GM21367 (cell line): ENCODE measurements around the gene GABBR2.
"Not testable (repeated sequence)": the region's sequence is repeated elsewhere in the genome, so short reads cannot be mapped to it uniquely, and the experiment has no call there.

ENCODE experiments used
- ATAC-seq: cut with Tn5 transposase; IDR thresholded peaks from one replicate; pipeline ENCODE4 v1.9.1; 2021; ENCODE audit not compliant: unreplicated experiment

The GABBR2 gene

DNA sequence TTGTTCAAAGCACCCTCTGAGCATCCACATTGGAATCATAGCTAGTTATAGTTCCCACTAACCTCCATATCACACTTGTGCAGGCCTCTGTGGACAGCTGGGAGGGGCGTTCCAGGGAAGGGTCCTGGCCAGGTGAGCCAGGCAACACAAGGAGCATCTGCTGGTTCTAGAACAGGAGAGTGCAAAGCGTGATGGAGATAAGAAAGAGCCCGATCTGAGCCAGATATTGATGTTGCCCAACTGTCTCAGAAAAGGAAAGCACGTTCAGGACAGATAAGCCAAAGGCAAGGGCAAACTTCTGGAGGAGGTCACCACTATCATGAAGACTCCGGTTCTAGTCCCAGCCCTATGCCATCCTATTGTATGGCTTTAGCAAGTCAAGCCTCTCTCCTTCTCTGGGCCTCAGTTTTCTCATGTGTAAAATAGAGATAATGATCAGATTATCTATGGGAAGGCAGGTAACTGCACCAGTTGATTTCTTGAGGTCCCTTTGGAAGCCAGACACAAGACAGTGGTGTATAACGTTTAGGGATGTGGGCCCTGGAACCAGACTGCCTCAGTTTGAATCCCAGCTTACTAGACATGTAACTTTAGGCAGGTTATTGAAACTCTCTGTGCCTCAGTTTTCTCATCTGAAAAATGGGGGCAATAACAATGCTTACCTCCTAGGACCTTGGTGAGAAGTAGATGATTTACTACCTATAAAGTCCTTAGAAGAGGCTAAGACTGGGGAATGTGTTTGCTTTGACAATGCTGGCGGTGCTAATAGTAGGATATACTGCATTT, 19.8 kb downstream of the GABBR2 start:
- ATAC-seq, result no peak

GRCh38 chr9:98687911-98688310, 20.8 kb downstream of the GABBR2 start:
- ATAC-seq, result no peak

- ATAC-seq, result no peak
Observed at GRCh38 chr9:98686961-98687855, 21.5 kb downstream of the GABBR2 start.

GRCh38 chr9:98684816-98685215, 23.9 kb downstream of the GABBR2 start:
- not testable (repeated sequence) for ATAC-seq

GRCh38 chr9:98678244-98678842, 30.4 kb downstream of the GABBR2 start:
- ATAC-seq, result no peak

DNA sequence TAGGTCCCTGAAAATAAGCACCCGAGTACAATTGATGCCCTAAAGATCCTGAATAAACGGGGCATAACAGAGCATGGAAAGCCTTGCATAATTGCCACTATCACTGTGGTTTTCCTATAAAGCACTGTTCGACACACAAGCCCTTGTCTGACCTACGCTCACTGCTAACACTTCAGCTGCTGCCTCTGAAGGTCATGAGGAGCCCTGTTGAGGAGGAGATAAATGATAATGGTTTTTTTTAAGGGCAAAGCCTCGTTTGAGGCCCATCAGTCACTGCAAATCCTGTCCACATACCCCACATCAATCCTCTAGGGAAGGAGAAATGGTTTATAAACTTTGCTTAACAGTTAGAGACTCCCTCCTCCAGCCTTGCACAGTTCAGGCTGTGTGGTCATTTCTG, 35.1 kb downstream of the GABBR2 start:
- ATAC-seq, result no peak

GRCh38 chr9:98667005-98667640, 41.6 kb downstream of the GABBR2 start:
- no peak for ATAC-seq

GRCh38 chr9:98665501-98665900, 43.2 kb downstream of the GABBR2 start:
- no peak for ATAC-seq

DNA sequence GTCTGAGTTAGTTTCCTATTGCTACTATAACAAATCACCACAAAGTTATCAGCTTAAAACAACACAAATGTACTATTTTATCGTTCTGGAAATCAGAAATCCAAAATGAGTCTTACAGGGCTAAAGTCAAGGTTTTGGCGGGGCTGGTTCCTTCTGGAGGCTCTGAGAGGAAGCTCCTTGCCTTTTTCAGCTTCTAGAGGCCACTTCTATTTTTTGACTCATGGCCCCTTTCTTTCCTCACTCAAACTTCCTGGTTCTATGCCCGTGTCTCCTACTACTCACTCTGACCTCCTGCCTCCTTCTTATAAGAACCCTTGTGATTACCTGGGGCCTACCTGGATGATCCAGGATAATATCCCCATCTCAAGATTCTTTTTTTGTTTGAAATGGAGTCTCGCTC, 48.2 kb downstream of the GABBR2 start:
- ATAC-seq, result no peak

GRCh38 chr9:98658951-98659351, 49.8 kb downstream of the GABBR2 start:
- no peak for ATAC-seq

- ATAC-seq, result no peak
Observed at GRCh38 chr9:98657897-98658296, 50.8 kb downstream of the GABBR2 start.

- no peak for ATAC-seq
Observed at GRCh38 chr9:98656511-98656910, 52.2 kb downstream of the GABBR2 start.

- not testable (repeated sequence) for ATAC-seq
Observed at GRCh38 chr9:98655428-98655827, 53.3 kb downstream of the GABBR2 start.

- no peak for ATAC-seq
Observed at GRCh38 chr9:98654247-98654646, 54.5 kb downstream of the GABBR2 start.

- ATAC-seq, result no peak
Observed at GRCh38 chr9:98652741-98653140, 56.0 kb downstream of the GABBR2 start.

- no peak for ATAC-seq
Observed at GRCh38 chr9:98652302-98652701, 56.4 kb downstream of the GABBR2 start.

- ATAC-seq, result no peak
Observed at GRCh38 chr9:98647236-98647635, 61.5 kb downstream of the GABBR2 start.

- no peak for ATAC-seq
Observed at GRCh38 chr9:98644011-98644410, 64.7 kb downstream of the GABBR2 start.

GRCh38 chr9:98642661-98643312, 65.9 kb downstream of the GABBR2 start:
- ATAC-seq, result no peak

DNA sequence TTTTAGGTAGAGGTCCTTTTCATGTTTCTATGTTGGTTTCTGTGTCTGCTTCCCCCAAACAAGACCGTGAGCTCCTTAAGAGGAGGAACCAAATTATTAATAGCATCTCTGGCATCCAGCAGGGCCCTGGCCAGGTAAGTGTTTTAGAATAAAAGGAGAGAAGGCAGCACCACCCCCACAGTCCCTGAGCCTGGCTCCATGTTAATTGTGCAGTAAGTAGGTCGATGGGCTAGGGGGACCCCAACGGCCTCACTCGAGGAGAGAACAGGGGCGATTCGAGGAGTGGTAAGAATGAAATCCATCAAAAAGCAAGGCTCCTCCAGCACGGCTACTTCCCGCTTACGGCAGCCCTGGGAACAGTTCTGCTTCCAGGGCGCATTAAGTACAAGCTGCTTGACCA, 67.0 kb downstream of the GABBR2 start:
- ATAC-seq, result no peak

DNA sequence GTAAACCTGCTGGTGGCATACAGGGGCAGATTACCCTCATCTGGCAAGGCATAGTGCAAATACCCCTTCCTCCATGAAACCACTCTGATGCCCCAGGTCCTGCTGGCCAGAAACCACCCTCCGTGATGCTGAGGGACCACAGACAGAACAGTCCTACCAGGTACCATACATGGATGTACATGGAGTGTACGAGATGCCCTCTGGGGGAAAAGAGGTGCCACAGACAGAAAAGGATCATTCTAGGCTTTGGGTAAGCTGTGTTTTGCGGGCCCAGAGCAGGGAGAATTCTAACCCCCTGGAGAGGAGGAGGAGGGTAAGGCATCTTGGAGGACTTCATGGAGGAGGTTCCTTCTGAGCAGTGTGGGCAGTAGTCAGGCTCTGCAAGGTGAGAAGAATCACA, 68.3 kb downstream of the GABBR2 start:
- no peak for ATAC-seq
